ENCODE data around the gene GPC6.

GPC6 gene

DNA sequence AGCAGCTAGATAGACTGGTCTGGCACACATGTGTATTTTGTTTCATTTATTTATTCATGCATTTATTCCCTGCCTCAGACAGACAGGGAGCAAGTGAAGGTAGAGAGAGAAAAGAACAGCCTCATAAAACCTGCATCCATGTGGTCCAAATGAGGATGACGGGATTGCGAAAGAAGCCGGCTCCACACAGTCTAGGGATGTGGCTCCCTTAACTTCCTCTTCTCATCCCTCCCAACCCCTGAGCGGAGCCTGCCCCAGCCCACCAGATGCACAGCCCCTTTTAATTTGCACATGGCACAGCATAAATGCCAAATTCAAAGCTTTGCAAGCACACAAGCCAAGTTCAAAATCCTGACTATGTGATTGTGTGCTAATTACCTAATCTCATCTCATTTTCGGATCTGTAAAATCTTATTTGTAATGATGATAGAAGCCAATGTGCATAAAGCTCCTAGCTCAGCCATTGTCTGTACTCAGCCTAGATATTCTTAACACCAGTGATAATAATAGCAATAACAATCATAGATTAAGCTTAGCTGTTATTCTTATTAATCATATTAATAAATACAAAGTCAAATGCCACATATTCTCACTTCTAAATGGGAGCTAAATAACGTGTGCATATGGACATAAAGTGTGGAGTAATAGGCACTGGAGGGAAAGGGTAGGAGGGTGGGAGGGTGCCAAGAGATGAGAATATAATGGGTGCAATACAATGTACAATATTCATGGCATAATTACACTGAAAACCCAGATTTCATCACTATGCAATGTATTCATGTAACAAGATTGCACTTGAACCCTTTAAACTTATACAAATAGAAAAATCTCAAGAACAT, 1096.5 kb downstream of the GPC6 start:
- Histone ChIP-seq H3K79me2 (ENCODE audit: insufficient read depth, low read length) (no peaks in the 10 kb centered on the region), H3F3A (ENCODE audit: low read depth) (no peaks in the 10 kb centered on the region), H4K20me1 (ENCODE audit: insufficient read depth, low read length, poor library complexity, severe bottlenecking) (no peaks in the 10 kb centered on the region), H3K9me3 (ENCODE audit: insufficient read depth, low read depth, low read length) (no peaks in the 10 kb centered on the region), H3K4me2 (ENCODE audit: low read depth, low read length, poor library complexity, severe bottlenecking) (peak overlapping the region; percentile 73), H2AFZ (ENCODE audit: low read length) (peak overlapping the region; percentile 62), H3K4me3 (ENCODE audit: low read length, poor library complexity, severe bottlenecking) (no peak overlapping the region), H3K9me2 (replicated peaks; ENCODE audit: low read depth, low read length) (no peaks in the 10 kb centered on the region), H3K4me1 (ENCODE audit: insufficient read depth, low read length, poor library complexity, severe bottlenecking) (peaks cover 25% of the 10 kb centered on the region), H3K27me3 (ENCODE audit: insufficient read depth, low read length, poor library complexity, severe bottlenecking) (no peaks in the 10 kb centered on the region), H3K9ac (ENCODE audit: low read depth, low read length, poor library complexity, severe bottlenecking) (no peak overlapping the region), H3K36me3 (ENCODE audit: insufficient read depth, low read length) (no peaks in the 10 kb centered on the region)
- TF ChIP-seq, protein P1, sequence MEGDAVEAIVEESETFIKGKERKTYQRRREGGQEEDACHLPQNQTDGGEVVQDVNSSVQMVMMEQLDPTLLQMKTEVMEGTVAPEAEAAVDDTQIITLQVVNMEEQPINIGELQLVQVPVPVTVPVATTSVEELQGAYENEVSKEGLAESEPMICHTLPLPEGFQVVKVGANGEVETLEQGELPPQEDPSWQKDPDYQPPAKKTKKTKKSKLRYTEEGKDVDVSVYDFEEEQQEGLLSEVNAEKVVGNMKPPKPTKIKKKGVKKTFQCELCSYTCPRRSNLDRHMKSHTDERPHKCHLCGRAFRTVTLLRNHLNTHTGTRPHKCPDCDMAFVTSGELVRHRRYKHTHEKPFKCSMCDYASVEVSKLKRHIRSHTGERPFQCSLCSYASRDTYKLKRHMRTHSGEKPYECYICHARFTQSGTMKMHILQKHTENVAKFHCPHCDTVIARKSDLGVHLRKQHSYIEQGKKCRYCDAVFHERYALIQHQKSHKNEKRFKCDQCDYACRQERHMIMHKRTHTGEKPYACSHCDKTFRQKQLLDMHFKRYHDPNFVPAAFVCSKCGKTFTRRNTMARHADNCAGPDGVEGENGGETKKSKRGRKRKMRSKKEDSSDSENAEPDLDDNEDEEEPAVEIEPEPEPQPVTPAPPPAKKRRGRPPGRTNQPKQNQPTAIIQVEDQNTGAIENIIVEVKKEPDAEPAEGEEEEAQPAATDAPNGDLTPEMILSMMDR (conservative IDR thresholded peaks at IDR 0.05; ENCODE audit: low read length): no peak
- TF ChIP-seq EZH2phosphoT487 (IDR thresholded peaks at IDR 0.05; ENCODE audit: borderline replicate concordance): no peak

DNA sequence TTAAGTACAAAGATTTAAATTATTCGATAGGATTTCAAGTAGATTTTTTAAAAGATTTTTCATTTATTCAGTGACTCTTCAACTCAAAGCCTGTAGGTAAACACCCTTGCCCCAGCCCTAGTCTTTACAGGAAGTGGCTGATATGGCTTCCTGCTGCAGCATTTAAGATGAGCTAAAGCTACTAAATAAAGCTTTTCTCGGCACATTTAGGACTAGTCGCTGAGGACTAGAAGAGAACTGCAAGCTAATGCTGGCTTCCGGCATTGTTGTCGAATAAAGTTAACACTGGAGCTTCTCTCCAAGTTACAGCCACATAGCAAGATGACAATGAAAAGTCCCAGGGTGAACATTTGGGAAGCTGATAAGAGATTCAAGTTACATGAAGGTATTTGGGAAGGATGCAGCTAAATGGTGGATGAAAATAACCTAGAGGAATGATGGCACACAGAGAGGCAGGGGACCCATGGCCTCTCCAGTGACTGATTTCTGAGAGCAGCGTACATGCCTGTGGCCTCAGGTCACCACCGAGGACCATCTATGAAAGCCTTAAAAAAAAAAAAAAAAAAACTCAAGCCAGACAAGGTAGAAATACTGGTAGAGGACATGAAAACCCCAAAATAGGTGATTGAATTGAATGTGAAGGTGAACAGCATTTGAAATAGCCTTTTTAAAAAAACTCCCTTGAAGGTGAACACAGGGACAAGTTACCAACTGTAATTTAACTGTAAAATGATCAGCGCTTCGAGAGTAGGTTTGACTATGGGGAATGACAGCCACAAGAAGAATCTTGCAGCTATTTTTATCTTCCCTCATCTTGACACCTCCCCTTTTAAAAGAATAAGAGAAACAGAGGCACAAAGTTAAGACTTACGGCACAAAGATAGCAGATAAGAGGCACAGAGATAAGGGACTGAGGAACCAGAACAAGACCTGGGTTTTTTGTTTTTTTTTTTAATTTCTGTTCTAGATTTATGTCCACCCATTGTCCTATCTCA, 1097.5 kb downstream of the GPC6 start:
- H3K9me2 ChIP-seq (replicated peaks; ENCODE audit: low read depth, low read length): no peaks in the 10 kb centered on the region
- peak overlapping the region; percentile 31 for H3K9ac ChIP-seq (ENCODE audit: low read depth, low read length, poor library complexity, severe bottlenecking)
- H3F3A ChIP-seq (ENCODE audit: low read depth): no peaks in the 10 kb centered on the region
- H3K4me1 ChIP-seq (ENCODE audit: insufficient read depth, low read length, poor library complexity, severe bottlenecking): peaks cover 26% of the 10 kb centered on the region
- H3K79me2 ChIP-seq (ENCODE audit: insufficient read depth, low read length): no peaks in the 10 kb centered on the region
- H3K27me3 ChIP-seq (ENCODE audit: insufficient read depth, low read length, poor library complexity, severe bottlenecking): peaks cover 2% of the 10 kb centered on the region
- TF ChIP-seq EZH2phosphoT487 (IDR thresholded peaks at IDR 0.05; ENCODE audit: borderline replicate concordance): no peak
- TF ChIP-seq, protein P1 (conservative IDR thresholded peaks at IDR 0.05; ENCODE audit: low read length): no peak
- peak overlapping the region; percentile 62 for H2AFZ ChIP-seq (ENCODE audit: low read length)
- H3K4me3 ChIP-seq (ENCODE audit: low read length, poor library complexity, severe bottlenecking): peak overlapping the region; percentile 56
- peak overlapping the region; percentile 73 for H3K4me2 ChIP-seq (ENCODE audit: low read depth, low read length, poor library complexity, severe bottlenecking)
- no peaks in the 10 kb centered on the region for H3K9me3 ChIP-seq (ENCODE audit: insufficient read depth, low read depth, low read length)
- H3K36me3 ChIP-seq (ENCODE audit: insufficient read depth, low read length): no peaks in the 10 kb centered on the region
- H4K20me1 ChIP-seq (ENCODE audit: insufficient read depth, low read length, poor library complexity, severe bottlenecking): no peaks in the 10 kb centered on the region

DNA sequence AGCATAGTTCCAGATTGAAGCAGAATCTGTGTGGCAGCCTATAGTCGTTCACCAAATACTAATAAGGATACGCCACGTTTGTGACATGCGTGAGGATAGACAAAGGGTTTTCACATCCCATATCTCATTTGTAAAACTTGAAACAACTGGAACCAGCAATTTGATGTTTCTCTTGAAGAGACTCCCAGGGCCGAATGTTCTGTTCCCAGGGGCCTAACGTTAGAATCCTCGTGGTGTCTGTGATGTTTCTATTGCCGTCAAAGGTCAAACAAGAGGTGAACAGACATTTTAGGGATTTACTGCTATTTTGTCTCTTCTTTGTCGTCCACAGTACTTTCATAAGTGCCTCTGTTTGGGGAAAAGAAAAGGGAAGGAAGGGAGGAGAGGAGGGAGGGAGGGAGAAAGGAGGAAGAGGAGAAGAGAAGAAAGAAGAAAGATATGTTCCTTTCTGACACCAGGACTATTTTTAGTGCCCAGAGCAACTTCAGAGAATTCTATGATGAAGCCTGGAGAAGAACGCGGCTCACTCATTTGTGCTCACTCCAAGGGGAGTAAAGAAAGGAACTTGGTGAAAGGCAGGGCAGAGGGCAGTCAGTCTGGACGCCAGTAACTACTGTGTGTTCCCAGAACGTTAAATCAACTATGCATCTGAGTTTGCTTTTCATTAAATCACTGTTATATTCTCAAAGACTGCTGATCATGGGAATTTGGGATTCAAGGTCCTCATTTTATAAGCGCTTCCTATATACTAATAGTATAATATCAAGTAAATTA, 1098.3 kb downstream of the GPC6 start:
- Histone ChIP-seq H3K4me3 (ENCODE audit: low read length, poor library complexity, severe bottlenecking) (no peak overlapping the region), H3K9me2 (replicated peaks; ENCODE audit: low read depth, low read length) (no peaks in the 10 kb centered on the region), H3K4me1 (ENCODE audit: insufficient read depth, low read length, poor library complexity, severe bottlenecking) (peaks cover 26% of the 10 kb centered on the region), H3K4me2 (ENCODE audit: low read depth, low read length, poor library complexity, severe bottlenecking) (no peak overlapping the region), H3K36me3 (ENCODE audit: insufficient read depth, low read length) (no peaks in the 10 kb centered on the region), H3K79me2 (ENCODE audit: insufficient read depth, low read length) (no peaks in the 10 kb centered on the region), H3K9ac (ENCODE audit: low read depth, low read length, poor library complexity, severe bottlenecking) (no peak overlapping the region), H3K9me3 (ENCODE audit: insufficient read depth, low read depth, low read length) (no peaks in the 10 kb centered on the region), H2AFZ (ENCODE audit: low read length) (no peak overlapping the region), H3F3A (ENCODE audit: low read depth) (no peaks in the 10 kb centered on the region), H3K27me3 (ENCODE audit: insufficient read depth, low read length, poor library complexity, severe bottlenecking) (peaks cover 11% of the 10 kb centered on the region), H4K20me1 (ENCODE audit: insufficient read depth, low read length, poor library complexity, severe bottlenecking) (no peaks in the 10 kb centered on the region)
- no peak for TF ChIP-seq EZH2phosphoT487 (IDR thresholded peaks at IDR 0.05; ENCODE audit: borderline replicate concordance)
- TF ChIP-seq, protein P1 (conservative IDR thresholded peaks at IDR 0.05; ENCODE audit: low read length): no peak
